NOMO-1 treated with dmso at 0.1 percent for 144 hours (cell line): ENCODE results near the gene RFTN1.
"Not testable (repeated sequence)": the region's sequence is repeated elsewhere in the genome, so short reads cannot be mapped to it uniquely, and the experiment has no call there.

Source experiments
- DNase-seq: peaks from one replicate; lab custom pipeline; 2025; ENCODE audit not compliant: unreplicated experiment; lab: John Stamatoyannopoulos, UW

RFTN1 gene

GRCh38 chr3:16311960-16312451 lies 201.5 kb downstream of the RFTN1 start:
- DNase-seq: no peak

GRCh38 chr3:16310486-16310885 lies 203.0 kb downstream of the RFTN1 start:
- DNase-seq: not testable (repeated sequence)

GRCh38 chr3:16309558-16309957 lies 203.9 kb downstream of the RFTN1 start:
- peak; percentile 26 for DNase-seq

- no peak for DNase-seq
Observed at GRCh38 chr3:16308727-16309126, 204.8 kb downstream of the RFTN1 start.

GRCh38 chr3:16307832-16308531 lies 205.5 kb downstream of the RFTN1 start:
- DNase-seq: no peak

- DNase-seq: no peak
Observed at GRCh38 chr3:16305111-16305541, 208.4 kb downstream of the RFTN1 start.

GRCh38 chr3:16304061-16305010 lies 209.2 kb downstream of the RFTN1 start:
- DNase-seq: no peak

- no peak for DNase-seq
Observed at GRCh38 chr3:16303037-16303575, 210.4 kb downstream of the RFTN1 start.

GRCh38 chr3:16302082-16302631 lies 211.3 kb downstream of the RFTN1 start:
- DNase-seq: no peak

- no peak for DNase-seq
Observed at GRCh38 chr3:16301507-16301906, 212.0 kb downstream of the RFTN1 start.

GRCh38 chr3:16300881-16301359 lies 212.6 kb downstream of the RFTN1 start:
- DNase-seq: no peak

- no peak for DNase-seq
Observed at GRCh38 chr3:16300307-16300706, 213.2 kb downstream of the RFTN1 start.

GRCh38 chr3:16299746-16300145 lies 213.8 kb downstream of the RFTN1 start:
- DNase-seq: no peak

- DNase-seq: no peak
Observed at GRCh38 chr3:16298891-16299290, 214.6 kb downstream of the RFTN1 start.

GRCh38 chr3:16297997-16298885 lies 215.3 kb downstream of the RFTN1 start:
- DNase-seq: no peak

- no peak for DNase-seq
Observed at GRCh38 chr3:16295298-16295890, 218.1 kb downstream of the RFTN1 start.

GRCh38 chr3:16294844-16295243 lies 218.7 kb downstream of the RFTN1 start:
- no peak for DNase-seq

- peak; percentile 70 for DNase-seq
Observed at GRCh38 chr3:16290827-16291196, 222.7 kb downstream of the RFTN1 start.

GRCh38 chr3:16290007-16290826 lies 223.3 kb downstream of the RFTN1 start:
- peak; percentile 9 for DNase-seq
